Pancreas (tissue), 10 donors: ENCODE data around the gene RASA3. TPM values are rescaled to one million over a fixed set of nuclear protein-coding genes. Genes with fewer than 3 reads are reported as not detected.

Experiments
- ATAC-seq, 4 donors: fragments of 200-7000 bp; cut with Tn5 transposase; one replicate each; pipeline versions ENCODE4 v1.8.0 to v1.9.1; 2020; ENCODE audit warnings: mild to moderate bottlenecking in 4 of 4, moderate library complexity in 4 of 4
- DNase-seq, 6 donors: peaks; one replicate each; pipeline ENCODE4 v3.0.0-alpha.2; 2020
- FAIRE-seq: peaks from 2 replicates; lab custom pipeline; 2012; peaks lifted over from hg19 to GRCh38; lab: Jason Lieb, UNC
- H3K27ac ChIP-seq, 4 donors: fragments of 200-600 bp; sonication (generic); 1 replicate in 3 of 4; 2 replicates in 1 of 4; pipeline versions ENCODE4 v1.5.0 to v1.8.0; 2020
- H3K27me3 ChIP-seq, 4 donors: fragments of 200-600 bp; one replicate each; pipeline ENCODE4 v1.8.0; 2021
- H3K36me3 ChIP-seq, 3 donors: fragments of 200-600 bp; sonication (generic) in 1 of 3; one replicate each; pipeline versions ENCODE4 v1.5.0 to v1.8.0; 2020 to 2021
- H3K4me1 ChIP-seq, 3 donors: fragments of 200-600 bp; one replicate each; pipeline ENCODE4 v1.8.0; 2021
- H3K4me3 ChIP-seq, 4 donors: fragments of 200-600 bp; sonication (generic) in 2 of 4; one replicate each; pipeline versions ENCODE4 v1.5.0 to v1.8.0; 2020 to 2021
- H3K9me3 ChIP-seq, 4 donors: fragments of 200-600 bp; one replicate each; pipeline ENCODE4 v1.8.0; 2021
- CTCF ChIP-seq, 4 donors: fragments of 200-600 bp; sonication (generic) in 3 of 4; IDR thresholded peaks; one replicate each; pipeline versions ENCODE4 v1.5.0 to v1.8.0; 2021; ENCODE audit warnings: antibody characterized with exemption in 4 of 4
- WGBS, 2 donors: extraction: QIAGEN DNeasy Blood & Tissue Kit; methylation state at CpG; one replicate each; pipeline ENCODE4 v1.1.7; 2013; 5-methylcytosine and 5-hydroxymethylcytosine counted together
- intact Hi-C, 3 donors: fragments of 100-400 bp; cut with DNase I; formaldehyde crosslinking; loops; one replicate each; pipeline versions ENCODE4 v1.11.1 to v1.14.2; 2022
- polyA plus RNA-seq, 2 donors: library from polyadenylated mRNA; stranded (reverse); fragments of 200-250 nt; gene quantifications; one replicate each; pipeline ENCODE4 v1.2.3, GENCODE V29; 2013
- total RNA-seq, 6 donors: library from RNA; stranded (reverse); fragmentation: NEBNext Ultra II Directional in 4 of 6; extraction: Animal tissue kit (Norgen Biotek cat#: 25700) in 4 of 6; gene quantifications; one replicate each; pipeline versions ENCODE4 v1.2.1 to v1.2.4, GENCODE V29; 2021 to 2023
- donor health status: healthy with polysubstance abuse.
- donor health status: DM: no; HTN: no; CAD: no; lungs with moderate emphysema.
- donor health status: DM: no; HTN: no; CAD: no.
- donor health status: control.
- donor health status: control.
- donor health status: Bipolar disorder and iron deficiency.
- donor health status: DM: yes; HTN: yes; CAD: no.
- donor health status: DM: no; HTN: no; CAD: no.
- donor health status: DM: no; HTN: no; CAD: no.
- donor health status: DM: yes; HTN: yes; CAD: no.

The RASA3 gene
- total and polyA plus RNA-seq, 8 donors, result 5.7 to 11.2 (median 9.1) TPM

- FAIRE-seq (no peak), DNase-seq (peak in 2 of 6 donors; percentile 54 to 76), ATAC-seq (no peak)
- no peaks in the 10 kb centered on the region for H3K36me3 ChIP-seq
- H3K27me3 ChIP-seq, result no peaks in the 10 kb centered on the region
- WGBS, 2 donors, result 91 to 92% methylated on average over 37 of the region's 37 CpGs
- H3K27ac ChIP-seq, result no peak overlapping the region
- peaks cover 12 to 23% (median 18%) of the 10 kb centered on the region in 3 donors for H3K4me1 ChIP-seq
- intact Hi-C loops, result no loop called here
- H3K9me3 ChIP-seq, result no peaks in the 10 kb centered on the region
- TF ChIP-seq CTCF (IDR thresholded peaks at IDR 0.05), result no peak
- H3K4me3 ChIP-seq, result no peak overlapping the region
These were observed 52.6 kb downstream of the RASA3 start for GRCh38 chr13:114079601-114080536.

- 90 to 92% methylated on average over 38 of the region's 38 CpGs for WGBS, 2 donors
- no peak for TF ChIP-seq CTCF (IDR thresholded peaks at IDR 0.05)
- Histone ChIP-seq H3K27me3 (no peaks in the 10 kb centered on the region), H3K9me3 (no peaks in the 10 kb centered on the region), H3K27ac (no peak overlapping the region), H3K36me3 (no peaks in the 10 kb centered on the region), H3K4me1 (peaks cover 12 to 23% (median 18%) of the 10 kb centered on the region in 3 donors), H3K4me3 (no peak overlapping the region)
- peak in 1 of 4 donors; percentile 23 for ATAC-seq
- peak in 3 of 6 donors; percentile 12 to 53 (median 52) for DNase-seq
- no peak for FAIRE-seq
- intact Hi-C loops, result no loop called here
These were observed 53.7 kb downstream of the RASA3 start for GRCh38 chr13:114078461-114079451.

- no peak for TF ChIP-seq CTCF (IDR thresholded peaks at IDR 0.05)
- Histone ChIP-seq H3K4me1 (peaks cover 11 to 21% (median 15%) of the 10 kb centered on the region in 3 donors), H3K4me3 (no peak overlapping the region), H3K27ac (no peak overlapping the region), H3K27me3 (no peaks in the 10 kb centered on the region), H3K9me3 (no peaks in the 10 kb centered on the region), H3K36me3 (no peaks in the 10 kb centered on the region)
- peak in 2 of 6 donors; percentile 24 to 44 for DNase-seq
- intact Hi-C loops, result no loop called here
- no peak for FAIRE-seq
- 83 to 86% methylated on average over 13 of the region's 13 CpGs for WGBS, 2 donors
- ATAC-seq, result no peak
These were observed 54.5 kb downstream of the RASA3 start for GRCh38 chr13:114077933-114078325.

- WGBS, 2 donors, result 93% methylated on average over 34 of the region's 34 CpGs
- peak in 1 of 6 donors; percentile 38 for DNase-seq
- no peaks in the 10 kb centered on the region for H3K27me3 ChIP-seq
- H3K9me3 ChIP-seq, result no peaks in the 10 kb centered on the region
- H3K4me3 ChIP-seq, result no peak overlapping the region
- H3K27ac ChIP-seq, result no peak overlapping the region
- no peak for ATAC-seq
- intact Hi-C loops, result no loop called here
- FAIRE-seq, result no peak
- no peak for TF ChIP-seq CTCF (IDR thresholded peaks at IDR 0.05)
- H3K4me1 ChIP-seq, result peaks cover 5 to 15% (median 11%) of the 10 kb centered on the region in 3 donors
- no peaks in the 10 kb centered on the region for H3K36me3 ChIP-seq
These were observed 55.1 kb downstream of the RASA3 start for GRCh38 chr13:114077099-114077932.
